Stimulated activated CD4-positive, alpha-beta T cell treated with anti-CD3 and anti-CD28 coated beads, Interleukin-15, amount 100 ng/mL, for 24 hours (primary cell): Measurements from ENCODE around the gene NR6A1.

Experiments used
- DNase-seq: peaks from one replicate; pipeline ENCODE4 v3.0.0-alpha.2; 2020

NR6A1 gene

DNA sequence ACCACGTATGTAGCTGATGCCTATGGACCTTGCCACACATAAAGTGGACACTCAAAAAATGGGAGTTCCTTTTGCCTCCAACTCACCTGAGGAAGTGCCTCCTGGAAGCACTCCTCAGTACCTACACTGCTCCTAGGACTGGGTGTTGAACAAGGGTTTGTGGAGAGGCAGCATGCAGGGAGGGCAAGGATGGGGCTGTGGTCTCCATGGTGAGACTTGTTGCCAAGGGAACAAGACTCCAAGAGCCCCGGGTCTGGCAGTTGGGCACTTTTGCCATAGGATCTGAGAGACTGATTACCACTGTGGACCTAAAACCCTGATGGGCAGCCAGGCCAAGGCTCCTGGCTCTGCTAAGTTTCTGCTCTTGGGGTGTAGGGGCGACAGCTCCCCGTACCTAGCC lies 257.0 kb downstream of the NR6A1 start:
- no peak for DNase-seq

DNA sequence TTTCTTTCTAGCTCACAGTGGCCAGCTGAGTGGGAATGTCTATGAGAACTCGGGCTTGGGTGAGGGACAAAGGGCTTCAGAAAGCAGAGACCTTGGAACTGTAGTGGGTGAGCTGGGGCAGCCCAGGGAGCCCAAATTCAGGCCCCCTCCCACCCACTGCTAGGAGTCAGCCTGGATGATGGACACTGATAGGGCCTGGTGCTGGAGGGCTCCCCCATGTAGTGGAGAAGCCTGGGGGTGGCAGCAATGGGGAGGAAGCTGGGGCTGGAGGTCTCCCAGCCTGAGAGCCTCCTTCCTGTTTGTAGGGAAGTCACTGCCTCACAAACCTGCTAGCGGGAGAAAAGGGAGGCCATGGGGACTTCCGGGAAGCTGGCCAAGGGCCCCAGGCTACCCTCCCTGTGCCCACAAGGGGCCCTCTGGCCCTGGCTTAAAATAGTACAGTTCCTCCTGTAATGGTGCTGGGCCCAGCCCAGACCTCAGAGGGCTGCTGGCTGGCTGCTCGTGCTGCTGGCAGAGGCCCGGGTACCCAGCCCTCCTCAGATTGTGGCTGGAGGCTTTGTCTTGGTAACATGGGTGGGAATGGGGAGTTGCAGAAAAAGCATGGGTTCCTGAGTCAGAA lies 257.6 kb downstream of the NR6A1 start:
- no peak for DNase-seq

DNA sequence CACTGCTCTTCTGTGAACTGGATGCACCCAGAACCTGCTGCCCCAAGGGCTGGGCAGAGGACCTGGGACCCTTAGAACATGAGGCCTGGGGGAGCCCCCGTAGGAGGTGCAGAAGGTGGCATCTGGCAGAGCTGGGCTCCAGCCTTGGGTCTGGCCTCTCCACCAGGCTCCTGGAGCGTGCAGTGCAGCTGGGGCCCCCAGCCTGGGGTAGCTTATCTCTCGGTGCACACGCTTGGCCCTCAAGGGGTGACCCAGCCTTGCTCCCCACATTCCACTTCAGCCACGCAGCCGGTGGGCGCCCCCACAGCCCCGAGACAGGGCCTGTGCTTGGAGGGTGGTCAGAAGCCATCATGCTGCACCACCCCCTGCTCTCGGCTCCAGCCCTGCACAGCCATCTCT lies 258.3 kb downstream of the NR6A1 start:
- DNase-seq, result no peak

DNA sequence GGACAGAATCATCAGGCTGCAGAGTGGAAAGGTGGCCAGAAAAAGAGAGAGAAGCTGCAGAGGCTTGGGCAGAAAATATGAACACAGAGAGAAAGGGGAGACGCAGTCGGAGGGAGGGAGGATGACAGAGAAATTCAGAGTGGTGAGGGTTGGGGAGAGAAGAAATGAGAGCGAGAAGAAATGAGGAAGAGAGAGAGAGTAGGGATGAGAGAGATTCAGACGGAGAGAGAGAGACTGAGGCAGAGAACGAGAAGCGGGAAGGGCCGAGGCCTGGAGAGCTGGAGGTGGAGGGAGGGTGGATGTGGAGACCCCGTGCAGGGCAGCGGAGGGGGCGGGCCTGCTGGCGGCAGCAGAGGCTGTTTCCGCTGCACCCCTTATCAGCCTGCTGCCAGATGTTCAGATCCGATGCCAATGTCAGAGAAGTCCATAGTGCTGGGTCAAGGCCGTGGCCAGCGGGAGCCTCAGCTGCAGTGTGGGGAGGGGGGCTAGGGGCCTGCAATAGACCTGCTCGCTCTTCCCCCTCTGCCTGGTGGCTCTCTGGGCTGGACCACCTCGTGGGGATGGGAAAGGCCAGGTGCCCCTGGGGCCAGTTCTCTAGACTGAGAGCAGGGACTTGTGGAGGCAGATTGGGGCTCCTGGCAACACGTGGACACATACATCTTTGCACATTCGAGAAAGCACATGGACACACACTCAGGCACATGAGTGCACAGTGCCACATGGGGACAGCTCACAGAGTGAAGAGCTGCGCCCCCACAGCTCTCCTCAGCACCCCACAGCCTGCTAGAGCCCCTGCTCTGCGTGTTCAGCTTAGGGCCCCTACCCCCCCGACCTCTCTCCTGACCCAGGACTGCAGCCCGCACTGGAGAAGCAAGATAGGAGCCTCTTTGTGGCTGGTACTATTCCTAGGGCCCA lies 259.0 kb downstream of the NR6A1 start:
- DNase-seq, result no peak

DNA sequence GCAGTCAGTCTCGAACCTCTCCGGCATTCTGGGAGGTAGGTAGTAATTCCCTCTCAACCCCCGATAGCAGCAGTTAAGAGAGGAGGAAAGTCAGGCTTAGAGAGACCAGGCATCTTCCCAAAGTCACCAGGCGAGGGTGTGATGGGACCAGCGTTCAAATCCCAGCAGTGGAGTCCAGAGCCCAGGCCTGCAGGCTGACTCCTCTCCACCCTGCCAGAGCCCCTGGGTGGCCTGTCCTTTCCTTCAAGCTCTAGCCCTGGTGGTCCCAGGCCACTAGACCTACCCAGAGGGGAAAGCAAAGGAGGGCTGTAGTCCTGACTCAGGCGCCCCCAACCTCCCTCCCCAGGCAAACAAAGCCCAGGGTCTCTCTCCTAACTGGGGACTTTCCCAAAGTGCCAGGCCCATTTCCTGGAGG lies 259.7 kb downstream of the NR6A1 start:
- no peak for DNase-seq

DNA sequence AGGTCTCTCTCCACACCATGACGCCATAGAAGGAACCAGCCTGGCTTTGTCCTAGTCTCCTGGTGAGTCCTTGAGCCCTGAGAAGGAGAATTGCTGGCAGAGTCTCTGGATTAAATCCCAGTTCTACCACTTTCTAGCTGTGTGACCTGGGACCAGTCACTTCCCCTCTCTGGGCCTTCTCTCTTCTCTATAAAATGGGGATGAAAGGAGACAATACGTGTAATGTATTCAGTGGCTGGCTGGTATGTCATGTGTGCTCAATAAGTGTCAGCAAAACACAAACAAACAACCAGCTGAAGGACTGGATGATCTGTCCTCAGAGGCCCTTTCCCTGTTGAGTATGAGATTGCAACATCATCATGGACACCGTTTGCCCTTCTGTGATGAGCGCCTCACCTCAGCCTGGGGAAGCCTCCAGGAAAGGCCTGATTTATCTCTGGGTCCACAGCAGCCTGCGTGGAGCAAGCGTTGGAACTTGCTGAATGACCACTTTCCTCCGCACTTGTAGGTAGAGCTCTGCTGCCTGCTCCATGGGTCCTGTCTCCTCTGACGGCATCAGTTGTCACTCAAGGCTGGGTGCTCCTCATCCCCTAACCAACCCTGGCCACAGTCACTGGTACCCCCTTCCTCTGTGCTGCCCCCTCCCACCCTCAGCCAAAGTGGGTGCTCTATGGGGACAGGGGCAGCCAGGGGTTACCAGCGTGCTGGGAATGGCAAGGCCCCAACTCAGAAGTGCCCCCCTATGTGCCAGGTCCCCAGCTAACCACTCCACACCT lies 260.3 kb downstream of the NR6A1 start:
- DNase-seq, result no peak

DNA sequence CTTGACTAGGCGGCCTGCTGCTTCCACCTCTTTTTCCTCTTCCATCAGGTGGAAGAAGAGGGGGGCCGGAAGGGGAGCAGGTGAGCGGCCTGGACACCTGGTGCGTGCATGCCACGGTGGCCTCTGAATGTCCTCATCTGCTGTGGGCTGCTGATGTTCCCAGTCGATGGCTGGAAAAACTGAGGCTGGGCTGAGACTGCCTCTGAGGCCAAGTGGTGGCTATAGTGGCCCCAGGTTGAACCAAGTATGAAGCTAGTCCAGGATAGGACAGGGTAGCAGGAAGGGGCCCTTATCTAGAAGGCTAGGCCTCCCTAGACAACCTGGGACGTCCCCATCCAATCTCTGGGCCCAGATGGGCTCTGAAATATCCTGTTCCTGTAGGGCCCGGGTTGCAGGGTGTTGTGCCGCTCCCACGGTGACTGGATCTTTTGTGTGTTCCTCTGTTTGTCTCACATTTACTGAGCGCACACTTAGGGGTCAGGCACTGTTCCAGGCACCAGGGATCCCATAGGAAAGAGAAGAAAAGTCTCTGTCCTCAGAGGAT lies 263.2 kb downstream of the NR6A1 start:
- DNase-seq, result no peak

DNA sequence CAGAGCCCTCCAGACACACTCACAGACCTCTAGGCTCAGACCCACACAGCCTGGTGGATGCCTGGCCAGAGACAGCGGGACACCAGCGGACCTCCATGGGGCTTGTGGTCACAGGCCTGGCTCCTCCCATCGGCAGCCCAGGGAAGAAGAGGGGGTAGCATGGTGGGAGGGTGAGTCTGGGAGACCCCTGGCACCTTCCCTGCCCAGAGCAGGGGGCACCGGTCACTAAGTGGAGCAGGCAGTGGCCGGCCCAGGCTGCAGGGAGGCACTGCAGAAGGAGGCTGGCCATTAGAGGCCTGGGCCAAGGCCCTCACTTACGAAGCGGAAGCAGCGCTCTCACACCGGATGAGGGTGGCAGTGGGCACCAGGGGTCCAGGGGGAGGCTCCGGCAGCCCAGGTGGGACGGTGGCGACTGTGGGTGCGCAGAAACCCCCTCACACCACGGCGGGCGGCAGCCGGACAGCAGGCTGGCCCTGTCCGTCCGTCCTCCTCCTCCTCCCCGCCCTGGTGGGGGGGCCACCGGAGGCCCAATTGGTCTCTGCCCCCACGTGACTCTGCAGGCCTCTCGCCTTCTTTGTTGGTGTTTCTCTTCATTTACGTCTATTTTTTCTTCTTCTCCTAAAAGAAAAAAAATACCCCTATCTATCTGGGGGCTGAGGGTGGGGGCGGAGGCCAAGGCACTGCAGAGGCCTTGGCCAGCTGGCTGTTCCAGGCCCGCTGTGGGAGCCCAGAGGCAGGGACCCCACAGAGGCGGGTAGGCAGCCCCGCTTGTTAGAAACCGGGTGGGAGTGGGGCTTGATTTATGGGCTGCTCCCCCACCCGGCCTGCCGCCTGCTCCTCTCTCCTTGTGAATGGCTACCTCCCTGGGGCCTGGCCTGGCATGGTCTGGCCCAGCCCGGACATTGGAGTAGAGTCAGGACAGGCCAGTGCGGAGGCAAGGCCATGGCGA lies 263.9 kb downstream of the NR6A1 start, which contains the start of gene NR5A1:
NR5A1 (minus strand) TSS at position 469 of the 949 bp plus-strand sequence. CDS start 4,004 bp downstream, outside the sequence.
- no peak for DNase-seq

DNA sequence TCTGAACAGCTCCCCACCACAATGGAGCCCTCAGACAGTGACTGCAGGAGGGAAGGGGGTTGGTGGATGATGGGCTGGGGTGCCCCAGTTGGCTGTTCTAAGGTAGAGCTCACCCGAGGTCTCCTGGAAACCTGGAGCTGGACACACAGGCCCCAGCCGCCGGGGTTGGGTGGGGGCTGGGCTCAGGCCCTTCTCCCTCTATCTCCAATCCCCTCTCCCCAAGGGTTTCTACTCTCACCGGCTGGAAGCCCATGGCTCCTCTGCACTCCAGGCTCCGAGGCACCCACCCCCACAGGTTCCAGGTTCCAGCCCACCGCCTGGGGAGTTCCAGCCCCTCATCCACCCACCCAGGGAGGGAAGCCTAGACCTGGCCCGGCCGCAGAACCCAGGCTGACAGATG lies 264.7 kb downstream of the NR6A1 start:
- no peak for DNase-seq

DNA sequence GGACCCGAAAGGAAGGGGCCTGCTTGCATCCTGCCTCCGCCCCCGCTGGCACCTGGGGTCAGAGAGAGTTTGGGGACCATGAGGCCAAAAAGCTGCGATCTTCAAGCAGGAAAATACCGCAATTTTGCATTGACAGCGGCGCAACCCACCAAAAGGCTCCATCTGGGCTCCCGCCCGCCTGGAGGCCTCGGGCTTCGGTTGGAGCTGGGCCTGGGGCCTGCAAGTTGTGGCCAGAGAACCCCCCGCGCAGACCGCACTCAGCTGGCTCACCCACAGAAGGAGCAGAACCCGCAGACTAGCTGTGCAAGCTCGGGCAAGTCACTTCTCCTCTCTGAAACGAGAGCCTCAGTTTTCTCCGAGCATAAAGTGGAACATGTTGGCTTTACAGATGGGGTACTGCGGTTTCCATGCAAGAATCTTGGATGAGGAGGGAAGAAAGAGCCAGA lies 265.2 kb downstream of the NR6A1 start:
- DNase-seq, result no peak

DNA sequence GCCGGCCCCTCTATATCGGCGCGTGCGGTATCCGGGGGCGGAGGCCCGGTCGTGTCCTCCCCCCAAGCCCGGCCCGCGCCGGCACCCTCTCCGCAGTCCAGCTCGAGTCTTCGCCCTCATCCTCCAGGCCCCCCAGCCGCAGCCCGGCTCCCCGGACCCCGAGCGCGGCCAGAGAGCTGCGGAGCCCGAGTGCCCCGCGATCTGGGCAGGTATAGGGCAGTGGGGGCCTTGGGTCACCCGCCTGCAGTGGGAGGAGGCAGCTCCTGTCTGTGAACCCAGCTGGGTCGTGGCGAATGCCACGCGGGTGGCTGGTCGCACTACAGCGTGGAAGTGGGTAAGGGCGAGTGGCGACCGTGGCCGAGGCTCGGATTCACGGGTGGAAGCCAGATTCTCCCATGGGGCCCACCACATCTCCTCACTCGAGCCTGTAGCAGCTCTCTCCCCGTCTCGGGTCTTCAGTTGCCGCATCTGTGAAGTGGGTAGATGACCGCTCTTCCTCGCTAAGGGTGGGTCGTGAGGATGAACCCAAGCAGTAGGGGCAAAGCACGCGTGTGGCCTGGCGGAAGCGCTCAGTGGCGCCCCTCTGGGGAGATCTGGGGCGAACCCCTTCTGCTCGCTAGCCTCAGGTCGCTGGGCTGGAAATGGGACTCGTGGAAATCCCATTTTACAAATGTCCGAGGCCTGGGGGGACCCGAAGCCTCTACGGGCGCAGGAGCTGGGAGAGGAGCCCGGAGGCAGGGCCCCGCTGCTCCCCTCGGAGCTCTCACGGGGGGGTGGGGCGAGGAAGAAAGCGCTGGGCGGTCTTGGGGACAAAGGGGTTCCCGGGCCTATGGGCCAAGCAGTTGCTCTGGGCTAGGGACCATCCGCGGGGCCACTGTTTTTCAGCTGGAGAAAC lies 265.9 kb downstream of the NR6A1 start:
- DNase-seq, result no peak

DNA sequence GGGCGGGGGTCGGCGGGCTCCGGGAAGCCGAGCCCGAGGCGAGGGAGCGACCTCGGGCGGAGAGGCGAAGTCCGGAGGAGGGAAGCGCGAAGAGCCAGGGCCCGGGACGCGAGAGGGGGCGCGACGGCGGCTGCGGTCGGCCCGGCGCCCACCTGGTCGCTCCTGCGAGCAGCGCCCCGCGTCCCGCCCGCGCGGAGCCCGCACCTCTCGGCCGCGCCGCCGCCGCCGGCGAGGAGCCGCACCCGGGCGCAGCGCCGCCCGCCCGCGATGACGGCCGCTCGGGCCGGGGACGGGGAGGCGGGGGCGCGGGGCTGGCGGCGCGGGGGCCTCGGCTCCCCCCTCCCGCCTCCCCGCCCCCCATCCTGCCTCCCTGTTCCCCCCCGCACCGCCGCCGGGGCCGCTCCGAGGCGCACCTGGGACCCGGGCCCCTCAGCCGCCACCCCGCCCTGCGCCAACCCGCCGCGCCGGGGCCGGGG lies 266.5 kb downstream of the NR6A1 start:
- DNase-seq, result no peak

DNA sequence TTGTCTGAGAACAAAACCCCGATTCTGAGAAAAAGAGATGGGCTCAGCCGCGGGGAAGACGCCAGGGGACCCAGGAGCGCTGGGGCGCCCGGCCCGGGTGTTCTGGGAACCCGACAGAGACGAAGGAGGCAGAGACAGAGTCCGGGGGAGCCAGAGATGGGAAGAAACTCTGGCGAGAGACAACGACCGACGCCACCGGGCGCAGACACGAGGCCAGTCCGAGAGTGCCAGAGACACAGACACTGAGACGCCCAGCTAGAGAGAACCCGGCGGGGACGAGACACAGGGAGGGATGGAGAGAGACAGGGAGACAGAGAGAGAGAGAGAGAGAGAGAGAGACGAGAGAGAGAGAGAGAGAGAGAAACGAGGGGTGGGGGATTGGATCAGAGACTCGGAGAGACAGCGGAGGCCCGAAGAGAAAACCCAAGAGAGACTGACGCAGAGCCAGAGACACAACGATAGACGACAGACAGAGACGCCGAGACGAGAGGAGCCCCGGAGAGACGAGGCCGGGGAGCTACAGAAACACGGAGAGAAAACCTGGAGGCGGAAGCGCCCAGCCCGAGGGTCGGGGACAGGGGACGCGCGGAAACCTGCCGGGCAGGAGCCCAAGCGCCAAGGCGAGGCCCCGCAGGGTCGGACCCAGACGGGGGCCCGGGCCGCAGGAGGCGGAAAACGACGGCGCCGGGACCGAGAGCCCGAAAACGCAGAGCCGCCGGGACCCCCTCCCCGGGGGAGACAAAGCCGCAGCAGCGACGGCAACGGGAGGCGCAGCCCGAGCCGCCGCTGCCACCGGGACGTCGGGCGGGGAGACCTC lies 267.2 kb downstream of the NR6A1 start:
- DNase-seq, result no peak

DNA sequence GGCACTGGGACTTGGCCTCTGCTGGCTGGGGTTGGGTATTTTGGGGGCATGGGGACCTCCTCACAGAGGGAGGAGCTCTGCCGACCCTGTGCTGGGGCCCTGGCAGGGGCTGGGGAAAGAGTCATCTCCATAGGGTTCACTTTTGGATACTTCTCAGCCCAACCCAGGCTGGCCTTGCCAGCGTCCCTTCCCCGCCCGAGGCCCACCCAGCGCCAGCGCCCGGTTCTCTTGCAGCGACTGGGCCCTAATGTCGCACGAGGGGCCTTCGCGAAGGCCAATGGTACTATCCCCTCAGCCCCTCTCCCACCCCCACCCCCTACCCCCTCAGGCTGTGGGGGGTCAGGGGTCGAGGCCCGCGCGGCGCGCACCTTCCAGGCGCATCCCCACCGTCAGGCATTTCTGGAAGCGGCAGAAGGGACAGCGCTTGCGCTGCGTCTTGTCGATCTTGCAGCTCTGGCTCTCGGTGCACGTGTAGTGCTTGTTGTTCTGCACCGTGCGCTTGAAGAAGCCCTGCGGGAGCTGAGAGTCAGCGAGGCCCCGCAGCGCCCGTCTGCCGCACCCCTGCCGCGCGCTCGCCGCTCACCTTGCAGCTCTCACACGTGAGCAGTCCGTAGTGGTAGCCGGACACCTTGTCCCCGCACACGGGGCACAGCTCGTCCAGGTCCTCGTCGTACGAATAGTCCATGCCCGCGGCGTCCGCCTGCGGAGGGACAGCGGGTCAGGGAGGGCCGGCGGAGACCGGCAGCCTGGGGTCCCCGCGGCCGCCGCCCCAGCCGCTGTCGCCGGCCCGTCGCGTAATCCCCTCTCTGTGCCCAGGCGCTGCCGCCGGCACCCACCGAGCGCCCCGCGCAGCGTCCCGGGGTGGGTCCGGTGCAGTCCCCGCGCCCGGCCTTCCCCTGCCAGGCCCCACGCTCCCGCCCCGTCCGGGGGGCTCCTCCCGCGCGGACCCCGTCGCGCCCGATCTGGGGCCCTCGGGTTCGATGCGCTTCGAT lies 268.1 kb downstream of the NR6A1 start:
- no peak for DNase-seq

DNA sequence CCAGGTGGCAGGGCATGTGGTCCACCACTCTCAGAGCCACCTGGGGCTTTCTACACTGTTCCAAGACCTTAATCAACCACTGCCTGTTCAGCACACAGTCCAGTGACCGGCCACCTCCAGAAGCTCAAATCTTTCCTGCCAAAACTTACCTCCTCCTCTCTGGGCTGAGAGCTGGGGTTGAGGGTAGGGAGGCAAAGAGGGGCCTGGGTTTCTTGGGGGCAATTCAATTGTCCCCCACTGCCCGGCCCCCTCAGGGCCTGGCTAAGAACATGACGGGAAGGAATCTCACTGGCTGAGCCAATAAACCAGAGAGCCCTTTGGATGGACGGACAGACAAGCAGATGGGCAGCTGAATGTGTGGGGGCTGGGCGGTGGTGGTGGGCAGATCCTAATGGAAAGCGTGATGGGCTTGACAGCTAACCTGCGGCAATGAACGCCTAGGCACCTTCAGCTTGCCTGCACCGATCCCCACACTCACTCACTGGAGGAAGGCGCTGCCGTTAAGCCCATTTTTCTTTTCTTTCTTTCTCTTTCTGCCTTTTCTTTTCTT lies 269.3 kb downstream of the NR6A1 start:
- DNase-seq, result no peak

DNA sequence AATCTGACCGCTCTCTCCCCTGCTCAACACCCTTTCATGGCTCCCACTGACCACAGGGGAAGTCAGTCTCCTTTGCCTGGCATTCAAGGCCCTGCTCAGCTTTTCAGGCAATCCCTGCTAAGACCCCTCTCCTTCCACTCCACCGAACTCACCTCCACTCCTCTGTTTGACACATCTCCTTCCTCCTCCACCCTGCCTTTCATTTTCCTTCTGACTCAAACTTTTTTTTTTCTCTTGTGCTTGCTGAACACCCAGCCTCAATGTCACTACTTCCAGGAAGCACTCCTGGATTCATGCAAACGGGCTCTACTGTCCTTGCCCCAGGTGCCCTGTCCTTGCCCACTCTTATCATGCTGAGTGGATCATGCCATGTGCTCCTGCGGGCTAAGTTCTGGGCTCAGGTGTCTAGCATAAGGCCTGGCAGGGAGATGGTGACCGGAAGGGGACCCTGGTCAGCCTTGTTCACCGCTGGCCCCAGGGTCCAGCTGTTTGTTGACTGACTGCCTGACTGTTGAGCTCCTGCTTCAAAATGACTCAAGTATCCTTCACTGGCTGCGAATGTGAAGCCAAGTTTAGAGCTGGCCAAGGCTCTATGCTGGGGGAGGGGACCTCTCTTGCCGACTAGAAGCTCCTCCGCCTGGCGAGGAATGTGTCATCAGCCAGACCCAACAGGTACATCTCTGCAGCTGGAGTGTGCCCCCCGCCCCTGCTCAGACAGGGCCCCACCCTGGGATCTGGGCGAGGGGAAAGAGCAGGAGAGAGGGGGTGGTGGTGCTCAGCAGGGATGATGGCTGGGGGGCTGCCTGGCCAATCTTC lies 270.1 kb downstream of the NR6A1 start:
- no peak for DNase-seq
